Skeletal muscle cell (primary cell): Measurements from ENCODE around the gene FRMD4A.
"Not testable (repeated sequence)": the region's sequence is repeated elsewhere in the genome, so short reads cannot be mapped to it uniquely, and the experiment has no call there.

Source experiments
- DNase-seq: peaks from one replicate; pipeline ENCODE4 v3.0.0-alpha.2; 2010; ENCODE audit warnings: low read depth
- H3K4me3 ChIP-seq: 2 replicates; pipeline ENCODE4 v1.5.1; 2011; ENCODE audit warnings: low read depth, mild to moderate bottlenecking, control low read depth, low read length, moderate library complexity

Gene FRMD4A

DNA sequence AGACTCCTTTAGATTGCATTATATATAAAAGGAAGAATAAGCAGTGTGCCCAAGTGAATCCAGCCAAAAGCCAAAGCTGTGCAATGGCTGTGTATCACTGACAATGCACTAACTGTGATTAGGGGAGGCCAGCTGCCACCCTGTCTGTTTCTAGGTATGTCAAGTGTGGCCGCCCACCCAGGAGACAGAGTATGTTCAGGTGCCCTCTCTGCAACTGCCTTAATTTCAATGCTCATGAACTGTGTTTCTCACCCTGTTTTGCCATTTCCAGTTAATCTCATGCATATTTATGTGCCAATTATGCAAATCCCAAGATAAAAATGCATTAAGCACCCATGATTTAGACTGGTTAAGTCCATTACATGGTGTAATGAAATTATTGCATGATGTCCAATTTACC lies 159.4 kb downstream of the FRMD4A start:
- no peak overlapping the region for H3K4me3 ChIP-seq
- no peak for DNase-seq

DNA sequence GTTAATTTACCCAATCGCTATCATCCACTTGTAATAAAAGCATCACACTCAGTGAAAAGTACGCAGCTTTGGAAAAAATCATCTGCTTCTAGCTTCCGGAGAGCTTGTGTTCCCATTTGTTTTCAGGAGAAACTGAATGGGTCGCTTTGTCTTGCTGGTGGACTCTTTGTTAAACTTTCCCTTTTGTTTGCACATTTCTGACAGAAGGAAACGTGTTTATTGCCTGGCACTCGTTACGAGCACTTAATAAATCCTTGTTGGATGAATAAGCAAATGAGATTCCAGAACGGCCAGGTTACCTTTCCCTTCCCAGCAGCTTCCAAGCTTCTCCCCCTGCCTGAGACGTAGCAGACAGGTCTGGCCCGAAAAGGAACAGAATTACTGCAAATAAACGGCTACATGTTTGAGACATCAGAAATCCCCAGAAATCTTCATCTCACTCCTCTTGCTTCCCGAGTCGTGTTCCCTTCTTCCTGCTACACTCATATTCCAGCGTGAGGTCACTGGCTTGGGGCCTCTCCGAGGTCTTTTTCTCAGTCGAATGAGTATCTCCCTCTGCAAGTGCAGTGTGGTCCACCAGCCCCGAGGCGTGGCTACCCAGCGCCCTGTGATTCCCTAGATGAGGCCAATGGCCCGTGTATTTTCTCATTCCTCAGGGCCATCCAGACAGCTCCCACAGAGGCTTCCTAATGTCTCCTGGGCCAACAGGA lies 167.2 kb downstream of the FRMD4A start:
- H3K4me3 ChIP-seq = no peak overlapping the region

DNA sequence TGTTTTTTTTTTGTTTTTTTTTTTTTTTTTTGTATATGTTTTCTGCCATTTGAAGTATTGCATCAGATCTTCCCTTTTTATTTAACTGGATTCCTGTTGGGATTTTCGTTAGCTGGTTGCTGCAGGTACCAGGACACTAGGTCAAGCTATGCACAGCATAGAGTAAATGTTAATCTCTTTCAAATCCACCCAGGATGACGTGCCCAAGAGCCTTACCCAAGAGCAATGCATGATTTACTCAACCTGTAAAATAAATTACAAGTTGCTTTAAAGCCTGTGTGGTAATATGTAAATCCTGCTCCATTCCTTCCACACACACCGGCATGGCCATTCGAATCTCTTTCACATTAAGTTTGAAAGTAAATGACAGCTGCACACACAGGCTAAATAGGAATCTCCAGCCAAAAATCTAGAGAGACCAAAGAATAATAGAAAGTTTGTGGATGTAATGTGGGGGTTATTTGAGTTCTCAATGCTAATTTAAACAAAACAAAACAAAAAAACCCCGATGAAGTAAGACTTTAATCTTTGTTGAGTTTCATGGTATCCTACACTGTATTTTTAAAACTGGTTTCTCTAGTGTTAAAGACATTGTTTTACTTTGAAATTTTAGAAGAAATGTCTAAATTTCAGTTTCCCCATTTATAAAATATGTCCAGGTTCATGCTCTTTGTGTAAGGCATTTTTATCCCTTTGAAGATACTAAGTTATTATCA lies 167.9 kb downstream of the FRMD4A start:
- no peak overlapping the region for H3K4me3 ChIP-seq
- DNase-seq = no peak

More for the DNA sequence above, 167.2 kb downstream of the FRMD4A start:
- DNase-seq = no peak

DNA sequence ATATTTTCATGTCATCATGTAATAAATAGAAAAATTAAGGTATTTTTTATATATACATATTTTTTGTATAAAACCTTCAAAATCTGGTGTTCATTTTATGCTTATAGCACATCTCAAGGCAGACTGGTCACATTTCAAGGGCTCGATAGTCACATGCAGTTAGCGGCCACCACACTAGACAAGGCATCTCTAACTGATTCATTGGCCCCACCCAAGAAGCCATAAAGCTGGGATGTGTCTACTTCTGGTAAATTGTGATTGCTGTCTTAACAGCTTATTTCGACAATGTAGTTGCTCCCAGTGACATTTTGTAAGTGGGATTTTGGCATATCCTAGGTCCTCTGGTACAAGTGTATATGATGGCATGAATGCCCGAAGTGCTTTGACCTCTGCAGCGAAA lies 168.7 kb downstream of the FRMD4A start:
- no peak overlapping the region for H3K4me3 ChIP-seq
- no peak for DNase-seq

DNA sequence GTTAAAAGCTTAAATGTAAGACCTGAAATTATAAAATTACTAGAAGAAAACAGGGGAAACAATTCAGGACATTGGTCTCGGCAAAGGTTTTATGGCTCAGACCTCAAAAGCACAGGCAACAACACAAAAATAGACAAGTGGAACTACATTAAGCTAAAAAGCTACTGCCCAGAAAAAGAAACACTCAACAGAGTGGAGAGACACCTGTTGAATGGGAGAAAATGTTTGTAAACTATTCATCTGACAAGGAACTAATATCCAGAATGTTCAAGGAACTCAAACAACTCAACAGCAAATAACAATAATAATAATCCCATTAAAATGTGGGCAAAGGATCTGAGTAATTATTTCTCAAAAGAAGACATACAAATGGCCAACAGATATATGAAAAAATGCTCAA lies 170.4 kb downstream of the FRMD4A start:
- DNase-seq = no peak
- H3K4me3 ChIP-seq = no peak overlapping the region

DNA sequence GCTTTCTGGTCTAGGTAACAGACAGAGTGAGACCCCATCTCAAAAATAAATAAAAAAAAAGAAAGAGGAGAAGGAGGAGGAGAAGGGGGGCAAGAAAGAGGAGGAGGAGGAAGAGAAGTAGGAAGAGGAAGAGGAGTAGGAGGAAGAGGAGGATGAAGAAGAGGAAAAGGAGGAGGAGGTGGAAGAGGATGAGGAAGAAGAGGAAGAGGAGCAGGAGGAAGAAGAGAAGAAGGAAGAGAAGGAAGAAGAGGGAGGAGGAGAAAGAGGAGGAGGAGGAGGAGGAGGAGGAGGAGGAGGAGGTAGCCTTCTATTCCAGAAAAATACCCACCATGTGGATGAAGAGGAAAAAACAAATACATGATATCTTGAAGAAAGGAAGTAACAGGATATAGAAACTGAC lies 172.1 kb downstream of the FRMD4A start:
- DNase-seq = no peak

DNA sequence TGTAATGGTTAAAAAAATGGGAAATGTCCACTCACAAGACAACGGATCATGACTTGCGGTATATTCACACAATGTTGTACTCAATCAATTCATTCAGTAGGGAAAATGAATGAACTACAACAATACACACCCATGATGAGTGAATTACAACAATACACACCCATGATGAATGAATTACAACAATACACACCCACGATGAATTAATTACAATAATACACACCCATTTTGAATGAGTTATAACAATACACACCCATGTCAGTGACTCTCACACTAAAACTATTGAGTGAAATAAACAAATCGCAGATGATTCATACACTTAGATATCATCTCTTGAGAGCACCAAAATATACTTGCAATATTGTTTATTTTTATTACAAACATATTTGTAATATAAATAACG lies 174.6 kb downstream of the FRMD4A start:
- no peak for DNase-seq

More for the DNA sequence above, 172.1 kb downstream of the FRMD4A start:
- no peak overlapping the region for H3K4me3 ChIP-seq

DNA sequence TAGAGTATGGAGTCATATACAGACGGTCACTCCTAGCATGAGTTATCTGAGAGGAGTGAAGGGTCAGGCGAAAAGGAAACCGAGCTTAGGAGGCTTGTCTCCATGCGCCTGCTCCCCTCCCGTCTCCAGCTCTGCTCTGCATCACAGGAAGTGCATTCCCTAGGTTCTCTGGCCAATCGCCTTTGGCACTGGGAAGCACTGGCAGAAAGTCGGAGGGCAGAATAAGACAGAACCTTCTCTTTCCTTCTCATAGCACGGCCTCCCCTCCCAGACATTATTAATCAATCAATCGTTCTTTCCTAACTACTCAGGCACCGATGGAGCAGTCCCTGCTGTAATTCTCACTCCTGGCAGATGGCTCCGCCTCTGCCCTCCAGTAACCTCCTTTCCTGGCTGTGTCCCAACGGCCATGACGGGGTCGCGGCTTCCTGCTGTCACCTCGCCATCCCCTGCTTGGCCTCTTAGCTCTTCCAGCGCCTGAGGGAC lies 177.1 kb downstream of the FRMD4A start:
- no peak for DNase-seq
- H3K4me3 ChIP-seq = no peak overlapping the region

More for the DNA sequence above, 174.6 kb downstream of the FRMD4A start:
- no peak overlapping the region for H3K4me3 ChIP-seq

DNA sequence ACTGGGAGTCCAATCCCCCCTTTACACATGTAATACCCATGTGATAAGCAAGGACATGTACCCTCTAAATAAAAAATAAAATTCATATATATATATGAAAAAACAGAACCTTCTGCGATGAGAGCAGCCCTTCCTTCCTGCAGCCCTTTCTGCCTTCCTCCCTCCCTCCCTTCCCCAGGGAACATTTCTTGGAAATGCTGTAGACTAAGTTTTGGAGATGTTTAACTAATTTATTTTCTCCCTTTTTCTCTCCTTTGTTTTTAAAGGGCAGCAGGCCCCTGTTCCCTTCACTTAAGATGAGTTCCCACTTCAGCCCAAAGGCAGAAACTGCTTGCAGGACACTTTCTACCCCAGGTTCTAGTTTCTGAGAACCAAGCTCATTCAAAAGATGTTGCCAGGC lies 179.2 kb downstream of the FRMD4A start:
- no peak overlapping the region for H3K4me3 ChIP-seq
- DNase-seq = no peak

DNA sequence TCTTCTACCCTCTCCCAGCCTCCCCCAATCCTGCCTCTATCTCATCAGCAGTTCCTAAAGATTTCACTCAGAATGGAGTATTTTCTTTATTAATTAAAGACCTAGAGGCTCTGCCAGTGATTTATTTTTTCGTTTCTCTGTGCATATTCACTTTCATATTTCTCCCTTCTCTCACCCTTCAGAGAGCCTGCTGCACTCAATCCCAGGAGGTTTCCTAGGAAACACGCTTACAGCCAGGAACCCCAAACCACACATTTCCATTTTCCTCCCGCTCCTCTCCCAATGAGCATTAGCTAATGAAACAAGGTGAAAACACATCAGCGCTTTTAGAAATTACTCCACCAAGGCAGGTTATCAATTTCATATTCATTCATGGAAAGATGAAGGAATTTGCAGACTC lies 180.2 kb downstream of the FRMD4A start:
- DNase-seq = no peak
- H3K4me3 ChIP-seq = no peak overlapping the region

DNA sequence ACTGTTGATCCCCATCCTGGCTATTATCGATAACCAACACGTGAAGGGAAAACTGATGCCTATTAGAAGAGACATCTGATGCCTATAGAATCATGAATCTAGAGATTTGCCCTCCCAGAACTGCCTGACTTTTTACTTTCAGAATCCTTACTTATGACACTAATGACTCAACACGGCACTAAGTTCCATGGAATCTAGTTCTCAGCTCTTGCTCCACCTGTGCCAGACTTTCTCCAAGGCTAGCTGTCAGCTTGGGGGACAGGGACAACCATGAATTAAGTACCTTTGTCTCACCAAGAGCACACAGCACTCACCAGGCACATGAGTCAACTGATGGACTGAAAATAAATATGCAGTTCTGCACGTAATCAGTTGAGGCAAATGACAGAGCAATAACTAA lies 184.2 kb downstream of the FRMD4A start:
- H3K4me3 ChIP-seq = no peak overlapping the region
- DNase-seq = no peak

DNA sequence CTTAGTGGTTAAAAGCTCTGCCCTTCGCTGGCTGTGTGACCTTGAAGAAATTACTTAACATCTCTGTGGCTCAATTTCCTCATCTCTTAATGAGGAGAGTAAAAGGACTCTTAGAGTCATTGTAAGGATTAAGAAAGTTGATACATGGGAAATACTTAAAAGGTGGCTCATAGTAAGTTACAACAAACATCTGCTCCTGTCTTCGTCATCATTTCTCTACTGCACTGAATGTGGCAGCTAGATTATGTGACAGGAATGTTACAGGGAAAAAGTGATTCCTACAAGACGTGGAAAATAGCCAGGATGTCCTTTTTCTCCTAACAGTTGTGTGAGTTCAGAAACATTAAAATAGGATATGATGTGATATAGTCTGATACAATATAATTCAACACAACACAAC lies 184.7 kb downstream of the FRMD4A start:
- no peak overlapping the region for H3K4me3 ChIP-seq
- peak; percentile 8 for DNase-seq

DNA sequence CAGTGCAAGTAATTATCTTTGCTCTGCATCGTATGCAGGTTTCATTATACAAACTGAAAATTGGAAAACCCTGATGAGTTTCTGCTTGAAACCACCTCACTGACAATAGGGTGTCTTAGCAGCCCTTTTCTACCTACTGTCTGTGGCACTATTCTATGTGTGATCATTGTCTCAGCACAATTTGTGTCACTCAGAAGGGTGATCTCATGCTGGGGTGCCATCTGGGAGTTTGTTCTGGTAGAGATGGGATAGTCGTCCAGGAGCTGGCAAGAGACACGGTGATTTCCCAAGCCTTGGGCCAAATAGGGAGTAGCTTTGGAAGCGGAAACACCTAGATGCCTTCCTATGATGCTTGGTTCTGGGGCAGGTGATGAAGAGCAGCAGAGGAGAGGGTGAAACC lies 186.3 kb downstream of the FRMD4A start:
- no peak overlapping the region for H3K4me3 ChIP-seq
- no peak for DNase-seq

DNA sequence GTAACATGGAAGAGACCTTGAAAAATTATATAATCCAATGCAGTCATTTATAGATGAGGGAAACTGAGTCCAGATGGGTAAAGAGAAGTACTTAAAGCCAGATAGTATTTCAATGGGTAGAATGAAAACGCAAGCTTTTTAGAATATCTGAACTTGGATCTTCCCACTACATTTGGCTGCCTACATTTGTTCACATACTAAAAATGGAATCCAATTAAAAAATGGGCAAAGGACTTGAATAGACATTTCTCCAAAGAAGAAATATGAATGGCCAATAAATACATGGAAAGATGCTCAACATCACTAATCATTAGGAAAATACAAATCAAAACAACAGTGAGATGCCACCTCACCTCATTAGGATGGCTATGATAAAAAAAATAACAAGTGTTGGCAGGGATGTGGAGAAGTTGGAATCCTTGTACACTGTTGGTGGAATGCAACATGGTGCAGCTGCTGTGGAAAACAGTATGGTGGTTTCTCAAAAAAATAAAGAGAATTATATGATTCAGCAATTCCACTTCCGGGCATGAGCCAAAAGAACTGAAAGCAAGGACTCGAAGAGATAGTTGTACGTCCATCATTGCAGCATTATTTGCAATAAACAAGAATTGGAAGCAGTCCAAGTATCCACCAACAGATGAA lies 188.0 kb downstream of the FRMD4A start:
- DNase-seq = no peak

DNA sequence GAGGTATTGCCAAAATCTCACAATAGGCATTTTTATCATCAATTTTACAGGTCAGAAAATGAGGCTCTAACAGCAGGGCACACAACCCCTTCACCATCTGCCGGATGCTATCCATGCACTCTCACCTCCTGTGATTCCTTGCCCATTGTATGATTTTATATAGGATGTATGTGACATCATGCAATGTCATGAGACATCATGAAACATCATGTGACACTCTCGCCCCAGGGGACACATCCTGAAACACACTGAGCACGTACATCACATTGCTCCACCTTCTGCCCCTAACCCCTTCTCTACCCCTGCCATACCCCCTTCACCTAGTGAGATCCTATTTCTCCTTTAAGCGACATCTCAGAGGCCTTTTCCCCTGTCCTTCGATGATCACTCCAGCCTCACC lies 189.4 kb downstream of the FRMD4A start:
- no peak for DNase-seq
- no peak overlapping the region for H3K4me3 ChIP-seq

More for the DNA sequence above, 188.0 kb downstream of the FRMD4A start:
- no peak overlapping the region for H3K4me3 ChIP-seq

DNA sequence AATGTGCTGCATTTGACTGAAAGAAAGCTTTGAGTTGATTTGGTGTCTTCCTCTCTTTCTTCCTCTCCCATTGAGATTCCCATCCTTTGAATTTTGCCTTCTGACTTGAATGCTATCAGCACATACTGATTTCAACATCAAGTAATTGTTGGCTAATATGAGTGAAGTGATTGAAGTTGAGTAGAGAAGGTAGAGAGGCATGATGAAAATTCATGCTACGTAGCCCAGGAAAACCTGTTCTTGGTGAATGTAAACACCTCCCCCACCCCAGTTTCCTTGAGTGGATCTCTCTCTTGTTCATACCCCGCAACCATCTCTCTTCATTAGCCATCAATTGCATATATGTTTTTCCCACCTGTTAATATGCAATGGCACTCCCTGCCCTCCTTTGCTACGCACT lies 193.3 kb downstream of the FRMD4A start:
- DNase-seq = no peak
- H3K4me3 ChIP-seq = no peak overlapping the region

DNA sequence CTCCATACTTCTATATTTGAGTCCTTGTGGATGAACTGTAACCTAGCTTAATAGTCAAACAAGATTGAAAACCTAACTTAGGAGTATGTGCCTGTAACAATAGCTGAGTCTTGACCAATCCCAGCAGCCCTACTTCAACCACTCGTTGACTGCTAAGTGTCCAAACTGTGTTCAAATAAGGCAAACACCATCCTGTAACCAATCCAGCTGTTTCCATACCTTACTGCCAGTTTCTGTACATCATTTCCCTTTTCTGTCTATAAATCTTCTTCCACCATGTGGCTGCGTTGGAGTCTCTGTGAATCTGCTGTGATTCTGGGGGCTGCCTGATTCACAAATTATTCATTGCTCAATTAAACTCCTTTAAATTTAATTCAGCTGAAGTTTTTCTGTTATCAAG lies 195.5 kb downstream of the FRMD4A start:
- not testable (repeated sequence) for DNase-seq, H3K4me3 ChIP-seq

DNA sequence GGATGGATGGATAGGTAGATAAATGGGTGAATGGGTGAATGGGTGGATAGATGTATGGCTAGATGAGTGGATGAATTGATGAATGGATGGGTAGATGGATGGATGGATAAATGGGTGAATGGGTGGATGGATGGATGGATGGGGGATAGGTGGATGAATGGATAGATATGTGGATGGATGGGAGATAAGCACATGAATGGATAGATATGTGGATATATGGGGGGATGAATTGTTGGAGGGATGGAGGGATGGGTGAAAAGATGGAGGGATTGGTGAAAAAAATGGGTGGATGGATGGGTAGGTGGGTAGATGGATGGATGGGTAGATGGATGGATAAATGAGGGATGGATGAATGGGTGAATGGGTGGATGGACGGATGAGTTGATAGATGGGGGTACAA lies 196.4 kb downstream of the FRMD4A start:
- DNase-seq = no peak
- no peak overlapping the region for H3K4me3 ChIP-seq

DNA sequence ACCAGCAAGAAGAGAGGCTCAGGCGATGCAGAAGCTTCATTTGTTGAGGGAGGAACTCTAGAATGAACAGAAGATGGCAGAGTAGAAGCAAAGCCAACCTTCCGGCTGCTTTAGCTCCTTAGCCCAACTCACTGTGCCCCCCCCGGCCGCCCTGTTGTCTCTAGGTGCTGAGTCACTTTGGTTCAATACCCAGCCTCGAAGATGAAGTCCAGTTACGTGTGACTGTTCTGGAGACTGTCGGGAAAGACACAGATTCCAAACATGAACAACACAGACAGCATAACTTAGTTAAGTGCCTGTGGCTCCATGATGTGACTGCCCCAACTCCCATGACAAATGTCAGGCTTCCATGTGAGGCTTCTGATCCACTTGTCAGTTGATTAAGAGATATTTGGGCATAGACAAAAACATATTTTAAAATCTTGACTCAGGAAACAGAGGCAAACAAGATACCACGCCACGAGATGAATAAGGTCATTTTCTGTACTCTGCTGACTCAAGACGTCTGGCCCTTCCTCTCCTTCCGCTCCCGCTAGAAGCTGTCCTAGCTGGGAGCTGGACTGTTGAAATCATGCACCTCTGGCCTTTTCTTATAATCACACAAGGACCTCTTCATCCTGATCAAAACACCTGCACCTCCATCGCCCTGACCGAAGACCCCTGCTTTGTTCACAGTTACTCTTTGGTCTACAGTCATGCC lies 199.3 kb downstream of the FRMD4A start:
- no peak overlapping the region for H3K4me3 ChIP-seq
- no peak for DNase-seq

DNA sequence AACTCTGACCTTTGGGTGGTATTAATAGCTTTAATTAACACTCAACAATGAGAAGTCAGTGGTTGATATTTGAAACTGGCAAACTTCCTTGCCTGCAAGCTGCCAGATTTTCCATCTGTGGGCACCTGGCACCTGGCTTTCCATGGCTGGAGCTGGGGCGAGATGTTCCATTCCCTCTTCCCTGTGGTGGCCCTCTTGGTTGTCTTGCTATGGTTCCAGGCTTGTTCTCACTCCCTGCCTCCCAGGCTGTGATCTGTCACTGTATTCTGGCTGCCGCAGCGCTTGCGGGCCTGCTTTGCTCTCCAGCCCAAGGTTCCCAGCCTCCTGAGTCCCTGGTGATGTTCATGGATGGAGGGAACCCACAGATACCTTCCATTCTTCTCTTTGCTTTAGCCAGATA lies 201.0 kb downstream of the FRMD4A start:
- no peak overlapping the region for H3K4me3 ChIP-seq
- DNase-seq = no peak
